DMS 273 (cell line): ENCODE measurements around the gene HSPB9.
"Not testable (repeated sequence)": the region's sequence is repeated elsewhere in the genome, so short reads cannot be mapped to it uniquely, and the experiment has no call there.

Experiments
- DNase-seq: peaks from one replicate; lab custom pipeline; 2025; ENCODE audit not compliant: unreplicated experiment; lab: John Stamatoyannopoulos, UW

HSPB9 gene

DNA sequence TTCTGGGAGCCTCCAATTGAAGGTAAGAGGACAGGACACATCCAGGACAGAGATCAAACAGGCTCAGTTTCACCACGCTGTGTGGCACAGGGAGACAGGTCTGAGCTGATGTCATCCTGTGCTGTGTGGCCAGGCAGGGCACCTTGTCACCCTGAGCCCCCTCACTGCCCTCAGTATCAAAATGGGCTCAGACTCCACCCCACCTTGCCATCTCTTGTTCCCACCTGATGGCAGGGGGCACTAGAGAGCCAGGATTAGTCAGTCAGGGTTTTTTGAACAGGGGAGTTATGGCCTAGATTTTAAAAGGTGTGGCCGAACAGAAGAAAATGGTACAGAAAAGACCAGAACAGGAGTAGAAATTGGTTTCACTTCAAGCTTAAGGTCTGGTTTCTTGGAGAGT is 4.1 kb upstream of the HSPB9 start:
- DNase-seq, result peak; percentile 71

DNA sequence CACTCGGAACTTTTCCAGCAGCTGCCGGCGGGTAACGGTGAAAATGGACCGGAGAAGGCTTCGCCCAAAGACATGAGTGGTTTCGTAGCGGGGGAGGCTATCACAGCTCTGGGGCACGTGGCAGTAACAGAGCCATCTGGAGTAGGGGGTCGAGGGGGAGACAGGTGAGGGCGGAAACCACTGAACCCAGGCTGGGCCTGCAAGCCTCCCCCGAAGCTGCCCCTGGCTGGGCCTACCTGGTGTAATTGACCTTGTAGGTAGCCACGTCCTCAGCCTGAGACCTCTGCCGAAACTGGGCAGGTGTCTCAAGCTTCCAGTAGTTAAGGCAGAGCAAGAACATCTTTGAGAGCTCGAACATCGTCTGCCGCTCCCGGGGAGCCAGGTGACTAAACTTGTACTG is 3.3 kb upstream of the HSPB9 start:
- no peak for DNase-seq

DNA sequence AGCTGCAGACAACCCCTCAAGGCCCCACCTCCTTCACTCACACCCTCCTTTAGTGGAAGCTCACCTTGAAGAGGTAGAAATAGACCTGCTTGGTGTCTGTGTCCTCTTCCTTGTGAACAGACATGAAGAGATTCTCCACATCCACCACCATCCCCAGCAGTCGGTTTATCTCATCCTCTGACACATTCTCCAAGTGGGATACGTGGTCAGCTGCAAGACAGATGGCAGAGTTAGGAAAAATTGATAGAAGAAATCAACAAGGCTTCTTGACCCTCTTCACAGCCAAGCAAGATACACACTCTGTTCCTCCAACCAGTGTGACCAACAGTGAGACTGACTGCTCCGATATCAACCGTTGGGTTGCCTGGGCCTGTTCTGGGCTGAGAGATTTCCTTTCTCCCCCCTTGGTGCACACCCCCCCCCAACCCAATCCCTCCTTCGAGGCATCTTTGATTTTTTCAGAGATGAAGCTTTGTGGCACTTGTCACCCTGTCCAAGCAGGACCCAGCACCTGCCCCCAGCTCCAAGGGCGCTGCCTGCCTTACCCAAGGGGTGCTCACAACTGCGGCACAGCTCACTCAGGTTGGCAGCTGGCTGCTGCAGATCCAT is 2.3 kb upstream of the HSPB9 start:
- no peak for DNase-seq

DNA sequence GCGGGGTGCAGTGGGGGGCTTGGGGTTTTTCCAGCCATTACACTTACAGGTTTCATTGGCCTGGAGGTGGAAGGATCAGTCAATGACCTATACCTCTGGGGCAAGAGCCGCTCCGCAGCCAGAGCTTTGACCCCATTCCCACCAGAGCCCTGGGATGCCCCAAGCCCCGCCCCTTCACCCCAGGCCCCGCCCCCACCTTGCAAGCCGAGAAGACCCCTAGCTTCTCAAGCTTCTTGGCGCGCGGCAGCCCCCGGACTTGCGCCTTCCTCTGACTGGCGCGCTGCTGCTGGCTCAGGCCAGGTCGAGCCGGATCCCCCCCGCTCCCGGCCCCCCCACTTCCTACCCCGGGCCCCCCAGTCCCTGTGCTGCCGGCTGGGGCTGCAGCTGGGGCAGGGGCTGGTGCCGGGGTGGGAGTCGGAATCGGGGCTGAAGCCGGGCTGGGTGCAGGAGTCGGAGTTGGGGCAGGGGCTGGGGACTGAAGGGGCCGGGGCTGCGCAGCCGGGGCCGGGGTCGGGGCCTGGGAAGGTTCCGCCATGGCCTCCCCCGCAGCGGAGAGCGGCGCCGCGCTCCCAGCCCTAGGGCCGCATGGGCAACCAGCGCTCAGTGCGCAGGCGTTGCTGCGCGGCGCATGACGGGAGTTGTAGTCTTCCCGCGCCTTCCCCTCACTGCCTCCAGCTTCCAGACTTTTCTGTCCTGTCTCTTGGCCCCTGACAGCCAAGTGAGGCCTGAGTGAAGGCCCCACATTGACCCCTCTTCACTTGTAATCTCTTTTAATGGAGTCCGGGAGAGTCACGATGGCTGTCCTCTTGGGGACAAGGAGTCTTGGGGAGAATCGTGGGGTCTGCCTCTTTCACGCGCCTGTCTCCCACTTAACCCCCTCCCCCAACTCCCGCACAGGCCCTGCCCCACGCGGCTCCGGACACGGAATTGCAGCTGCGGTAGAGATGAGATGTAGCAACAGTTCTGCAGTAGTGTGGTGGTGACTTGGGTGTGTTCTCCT is 1.5 kb upstream of the HSPB9 start, which contains the start of gene KAT2A:
TSS of gene KAT2A (minus strand) at position 598 of the 1,000 bp plus-strand sequence. CDS start at position 535, 63 bp downstream.
- DNase-seq, result peak; percentile 95

DNA sequence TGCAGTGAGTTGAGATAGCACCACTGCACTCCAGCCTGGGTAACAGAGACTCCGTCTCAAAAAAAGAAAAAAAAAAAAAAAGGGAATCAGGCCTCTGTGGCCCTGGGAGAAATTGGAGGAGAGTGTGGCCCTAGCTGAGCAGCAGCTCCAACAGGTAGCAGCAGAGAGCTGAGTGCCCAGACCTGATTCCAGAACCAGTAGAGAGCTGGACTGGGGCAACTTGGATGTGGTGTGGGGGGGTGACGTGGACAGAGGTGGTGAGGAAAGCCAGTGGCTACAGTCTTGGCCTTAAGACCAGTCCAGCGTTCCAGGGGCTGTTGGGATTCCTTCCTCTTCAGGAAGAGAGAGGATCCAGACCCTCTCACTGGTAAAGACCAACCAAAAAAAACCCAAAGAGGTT is 1.7 kb downstream of the HSPB9 start:
- DNase-seq, result no peak

DNA sequence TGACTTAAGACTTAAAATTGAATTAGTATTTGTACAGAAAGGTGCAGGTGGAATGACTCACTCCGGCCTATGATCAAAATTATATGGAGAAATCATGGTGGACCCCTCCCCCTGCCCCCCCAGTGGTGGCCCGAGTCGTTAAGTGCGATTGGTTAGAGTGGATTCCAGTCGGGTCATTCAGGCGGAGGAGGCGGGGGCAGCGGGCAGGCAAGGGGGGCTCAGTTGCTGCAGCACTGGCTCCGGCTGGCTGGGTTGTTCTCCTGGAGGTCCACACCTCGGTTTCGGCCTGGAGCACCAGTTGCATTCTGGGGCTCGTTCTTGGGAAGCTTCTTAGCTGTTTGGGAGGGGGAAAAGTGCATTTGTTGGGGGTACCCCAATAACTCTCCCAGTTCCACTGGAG is 3.0 kb downstream of the HSPB9 start:
- DNase-seq, result no peak

DNA sequence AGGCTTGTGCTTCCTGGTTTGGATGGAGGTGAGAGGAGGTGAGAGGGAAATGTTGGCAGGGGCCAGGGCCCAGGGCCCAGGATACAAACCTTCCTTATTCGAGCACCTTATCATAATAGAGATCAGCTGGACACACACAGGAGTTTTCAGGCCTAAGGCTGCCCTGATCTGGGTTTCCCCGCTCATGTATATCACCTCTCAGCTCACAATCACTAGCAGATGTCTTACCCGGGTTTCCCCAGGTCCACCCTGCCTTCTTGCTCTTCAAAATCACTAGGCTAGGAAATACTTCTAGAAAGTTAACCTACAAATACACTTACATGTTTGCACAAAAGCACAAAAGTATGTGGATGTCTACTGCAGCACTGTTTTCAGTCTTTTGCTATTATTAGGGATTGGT is 4.2 kb downstream of the HSPB9 start:
- no peak for DNase-seq

DNA sequence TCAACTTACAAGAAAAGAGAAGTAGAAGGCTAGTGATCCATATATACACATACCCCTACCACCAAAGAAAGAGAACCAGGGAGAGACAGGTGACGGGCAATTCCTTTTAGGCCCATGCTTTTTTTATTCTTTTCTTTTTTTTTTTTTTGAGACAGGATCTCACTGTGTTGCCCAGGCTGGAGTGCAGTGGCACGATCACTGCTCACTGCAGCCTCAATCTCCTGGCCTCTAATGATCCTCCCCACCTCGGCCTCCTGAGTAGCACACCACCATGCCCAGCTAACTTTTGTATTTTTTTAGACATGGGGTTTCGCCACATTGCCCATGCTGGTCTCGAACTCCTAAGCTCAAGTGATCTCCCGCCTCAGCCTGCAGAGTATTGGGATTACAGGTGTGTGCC is 4.8 kb downstream of the HSPB9 start:
- no peak for DNase-seq

DNA sequence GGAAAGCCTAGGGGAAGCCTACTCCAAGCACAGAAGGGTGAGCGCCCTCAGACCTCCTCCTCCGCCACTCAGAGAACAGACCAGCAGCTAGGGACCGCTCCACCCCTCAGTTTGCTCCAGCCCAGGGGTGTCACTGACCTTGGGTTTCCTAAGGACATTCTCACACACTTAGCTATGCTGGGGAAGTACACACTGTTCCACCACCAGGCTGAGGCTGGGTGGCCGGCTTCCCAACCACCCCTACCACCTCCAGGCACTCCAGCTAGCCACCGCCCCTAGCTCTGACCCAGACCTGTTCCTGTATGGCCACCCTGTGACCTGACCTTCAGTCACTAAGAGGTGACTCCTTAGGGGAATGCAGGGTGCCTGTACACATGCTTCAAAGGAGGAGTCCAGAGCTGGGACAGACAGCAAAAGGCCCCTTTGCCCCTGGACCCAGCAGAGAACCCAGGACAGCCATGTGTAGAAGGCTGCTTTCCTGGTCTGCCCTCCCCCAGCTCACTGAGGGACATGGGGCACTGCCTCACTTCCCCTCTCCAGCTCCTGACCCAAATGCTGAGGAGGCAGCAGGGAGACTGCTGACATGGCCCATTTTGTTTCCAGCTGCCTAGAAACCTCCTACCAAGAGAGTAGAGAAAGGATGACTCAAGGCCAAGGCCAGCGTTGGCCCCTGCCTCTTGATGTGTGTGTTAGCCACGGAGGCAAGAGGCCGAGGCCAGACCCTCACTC is 6.7 kb downstream of the HSPB9 start:
- DNase-seq, result no peak

DNA sequence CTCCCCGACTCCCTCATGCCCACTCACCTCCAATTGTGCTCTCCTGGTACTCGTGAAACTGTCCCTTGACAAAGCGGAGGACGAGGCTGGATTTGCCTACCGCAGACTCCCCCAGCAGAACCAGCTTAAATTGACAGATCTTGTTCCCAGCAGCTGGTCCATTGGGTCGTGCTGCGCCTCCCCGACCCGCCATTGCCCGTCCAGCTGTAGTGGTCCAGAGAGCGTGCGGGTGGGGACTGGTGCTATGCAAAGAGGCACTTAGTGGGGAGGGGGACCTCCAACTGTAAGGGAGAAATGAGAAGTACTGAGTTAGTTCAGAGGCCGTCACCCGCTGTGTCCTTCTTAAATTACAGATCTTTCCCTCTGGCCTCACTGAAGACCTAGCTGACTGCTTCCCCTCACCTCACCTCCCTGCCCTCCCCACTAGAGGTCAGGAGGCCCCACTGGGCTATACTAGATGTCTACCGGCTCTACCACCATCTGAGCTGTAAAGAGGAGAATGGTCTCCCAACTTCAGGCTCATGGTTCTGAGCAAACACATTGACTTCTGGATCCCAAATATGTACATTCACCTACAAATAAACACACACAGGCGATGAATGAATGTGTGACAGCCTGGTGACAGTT is 7.8 kb downstream of the HSPB9 start:
- no peak for DNase-seq

DNA sequence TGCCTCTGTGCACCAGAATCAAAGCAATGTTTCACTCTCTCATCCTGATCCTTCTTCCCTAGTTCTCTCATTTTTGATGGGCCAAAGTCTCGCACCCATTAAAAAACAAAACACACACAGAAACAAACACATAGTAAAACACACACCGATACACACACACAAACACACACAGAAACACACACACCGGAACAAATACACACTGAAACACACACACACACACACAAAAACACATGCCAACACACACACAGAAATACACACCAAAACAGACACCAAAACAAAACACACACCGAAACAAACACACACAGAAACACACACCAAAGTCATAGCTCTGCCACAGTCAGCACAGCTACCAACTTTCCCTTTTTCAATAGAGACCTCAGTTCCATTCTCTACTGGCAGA is 8.6 kb downstream of the HSPB9 start:
- no peak for DNase-seq

DNA sequence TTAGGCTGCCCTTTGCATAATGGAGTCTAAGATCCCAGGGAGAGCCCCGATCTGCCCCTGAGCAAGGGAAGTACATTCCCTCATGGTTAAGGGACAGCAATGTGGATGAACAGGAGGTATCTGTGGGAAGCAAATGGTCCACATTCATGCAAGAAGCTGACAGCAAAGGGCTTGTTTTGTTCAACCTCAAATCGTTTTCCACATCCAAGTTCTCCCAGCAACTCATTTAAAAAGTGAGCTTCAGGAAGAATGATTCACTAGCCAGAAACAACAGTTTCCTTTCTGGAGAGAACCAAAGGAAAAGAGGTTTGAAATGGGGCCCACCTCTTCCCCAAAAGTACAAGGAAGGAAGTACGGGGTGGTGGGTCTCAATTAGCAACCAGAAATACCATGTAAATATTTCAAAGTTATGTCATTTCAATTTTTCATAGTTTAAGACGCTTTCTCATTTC is 9.4 kb downstream of the HSPB9 start:
- no peak for DNase-seq

DNA sequence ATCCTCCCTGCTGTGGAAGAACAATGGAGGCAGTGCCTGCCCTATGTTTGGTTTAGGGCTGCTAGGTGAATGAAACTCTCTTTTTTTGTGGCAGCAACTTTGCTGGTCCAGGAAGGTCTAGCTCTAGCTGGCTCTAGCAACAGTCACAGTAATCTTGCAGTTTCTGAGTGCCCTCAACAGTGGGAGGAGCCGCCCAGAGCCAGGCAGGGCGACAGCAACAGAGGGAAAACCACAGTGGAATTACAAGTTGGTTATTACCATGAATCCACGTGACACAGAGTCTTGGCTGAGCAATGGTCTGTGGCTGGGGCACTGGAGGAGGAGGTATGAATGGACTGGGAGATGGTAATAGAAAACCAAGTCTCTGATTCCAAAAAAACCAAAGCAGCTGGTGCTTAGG is 10.3 kb downstream of the HSPB9 start:
- no peak for DNase-seq

DNA sequence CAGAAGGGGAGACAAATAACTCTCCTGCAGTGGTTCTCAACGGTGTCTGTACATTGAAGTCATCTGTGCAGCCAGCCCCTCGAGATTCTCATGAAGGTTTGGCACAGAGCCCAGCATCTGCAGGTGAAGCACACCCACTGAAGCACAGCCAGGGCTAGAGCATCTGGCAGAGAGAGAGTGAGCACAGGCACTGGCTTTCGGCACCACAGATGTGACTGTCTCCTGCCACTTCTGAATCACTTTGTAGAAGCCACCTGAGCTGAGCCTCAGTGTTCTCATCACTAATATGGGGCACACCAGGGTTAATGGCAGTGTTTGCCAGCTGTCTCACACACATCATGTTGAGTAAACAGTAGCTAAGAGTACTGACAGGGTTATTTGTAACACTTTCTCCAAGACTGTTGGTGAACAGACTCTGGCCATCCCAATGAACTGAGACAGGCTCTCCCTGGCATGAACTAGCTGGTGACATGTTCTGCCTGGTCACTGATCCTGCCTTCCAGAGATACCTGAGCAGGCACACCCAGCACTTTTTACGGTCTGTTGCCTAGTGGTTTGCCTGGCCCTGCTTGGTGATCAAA is 10.9 kb downstream of the HSPB9 start:
- DNase-seq, result peak; percentile 74

DNA sequence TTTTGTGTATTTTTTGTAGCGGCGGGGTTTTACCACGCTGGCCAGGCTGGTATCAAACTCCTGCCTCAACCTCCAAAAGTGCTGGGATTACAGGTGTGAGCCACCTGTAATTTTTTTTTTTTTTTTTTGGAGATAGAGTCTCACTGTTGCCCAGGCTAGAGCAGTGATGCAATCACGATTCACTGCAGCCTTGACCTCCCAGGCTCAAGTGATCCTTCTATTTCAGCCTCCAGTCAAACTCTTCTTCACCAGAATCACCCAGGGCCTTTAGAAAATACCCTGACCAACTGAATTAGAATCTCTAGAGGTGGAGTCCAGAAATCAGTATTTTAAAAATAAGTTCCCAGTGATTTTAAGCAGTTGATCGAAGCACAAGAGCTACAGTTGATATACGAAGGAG is 12.5 kb downstream of the HSPB9 start:
- DNase-seq, result no peak

DNA sequence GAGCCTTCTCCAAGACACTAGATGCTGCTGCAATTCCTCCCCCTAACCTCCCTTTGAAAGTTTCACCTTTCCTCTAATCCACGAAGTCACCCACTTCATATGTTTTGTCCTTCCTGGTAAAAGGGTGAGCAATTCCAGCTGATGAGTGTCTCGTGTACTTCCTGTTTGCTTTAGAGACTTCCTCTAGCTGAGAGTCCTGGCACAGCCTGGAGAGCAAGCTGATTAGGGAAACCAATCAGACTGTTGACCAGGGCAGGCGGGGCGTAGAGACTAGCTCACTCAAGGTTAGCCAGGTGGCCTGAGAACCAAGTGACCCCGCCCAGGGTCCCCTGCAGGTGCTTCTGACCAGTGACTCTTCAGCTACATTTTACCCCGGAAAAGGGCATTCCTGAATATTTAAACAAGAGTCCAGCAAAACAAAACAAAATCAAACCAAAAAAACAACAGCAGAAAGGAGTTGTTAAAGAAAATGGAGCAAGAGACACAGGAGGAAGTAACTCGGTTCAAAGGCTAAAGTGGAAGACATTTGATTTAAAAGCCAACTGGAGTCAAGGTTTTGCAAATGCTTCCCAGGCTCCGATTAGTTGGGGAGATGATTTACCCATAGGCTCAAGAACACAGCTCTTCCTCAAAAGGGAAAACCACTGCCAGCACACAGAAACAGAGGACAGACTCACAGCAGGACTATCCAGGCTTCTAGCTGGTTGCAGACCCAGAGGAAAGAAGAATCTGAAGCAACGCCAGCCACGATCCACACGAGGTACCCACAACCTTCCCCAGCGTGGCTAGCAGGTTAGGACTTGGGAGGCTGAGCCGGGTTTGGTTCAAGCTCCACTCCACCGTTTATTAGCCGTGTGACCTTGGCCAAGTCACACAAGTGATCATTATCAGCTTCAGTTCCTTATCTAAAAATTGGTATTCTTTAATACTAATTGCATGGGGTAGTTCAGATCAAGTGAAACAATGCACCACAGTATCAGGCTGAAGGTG is 13.4 kb downstream of the HSPB9 start:
- no peak for DNase-seq

DNA sequence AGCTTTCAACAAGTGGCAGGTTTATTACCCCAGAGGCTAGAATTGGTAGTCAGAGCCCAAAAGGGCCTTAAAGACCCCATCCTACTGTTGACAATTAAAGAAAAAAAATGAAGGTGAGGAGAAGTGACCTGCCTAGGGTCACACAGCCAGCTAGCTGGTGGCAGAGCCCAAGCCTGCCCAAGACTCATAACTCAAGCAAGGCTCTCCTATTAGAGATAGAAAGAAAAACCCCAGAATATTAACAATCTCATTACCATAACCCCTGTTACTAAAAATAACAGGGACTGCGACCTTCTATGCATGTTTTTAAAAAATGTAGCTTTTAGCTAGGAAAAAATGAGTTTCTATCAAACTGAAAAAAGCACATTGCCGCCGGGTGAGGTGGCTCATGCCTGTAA is 14.0 kb downstream of the HSPB9 start:
- no peak for DNase-seq

DNA sequence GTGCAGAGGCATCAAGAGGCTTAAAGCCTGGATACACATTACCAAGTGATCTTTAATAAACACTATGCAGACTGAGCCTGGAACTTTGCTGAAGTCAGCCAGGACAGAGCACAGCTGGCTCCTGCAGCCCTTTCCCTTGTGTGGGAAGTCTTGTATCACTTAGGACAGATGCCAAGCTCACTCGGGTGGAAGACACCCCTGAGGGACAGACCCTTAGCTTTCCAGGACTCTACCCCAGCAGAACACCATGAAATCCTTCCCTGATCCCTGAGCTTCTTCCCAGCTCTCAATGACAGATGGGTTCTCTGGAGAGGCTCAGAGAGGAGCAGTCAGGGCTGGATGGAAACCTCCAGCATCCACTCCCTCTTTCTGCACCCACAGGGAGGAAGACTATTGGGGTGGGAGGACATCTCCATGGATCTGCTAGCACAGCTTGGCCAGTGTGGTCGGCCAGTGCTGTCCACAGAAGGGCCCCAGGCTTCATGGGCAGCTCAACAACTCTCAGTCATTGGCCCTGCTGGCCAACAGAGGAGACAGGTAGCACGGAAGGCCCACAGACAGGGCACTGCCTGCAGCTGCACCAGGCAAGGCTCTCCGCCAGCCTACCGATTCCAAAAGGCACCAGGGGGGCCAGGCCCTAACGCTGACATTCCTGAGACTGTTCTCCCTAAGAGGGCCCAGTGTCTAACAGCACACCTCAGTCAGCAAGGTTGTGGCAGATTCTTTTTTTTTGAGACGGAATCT is 16.3 kb downstream of the HSPB9 start:
- DNase-seq, result peak; percentile 39

DNA sequence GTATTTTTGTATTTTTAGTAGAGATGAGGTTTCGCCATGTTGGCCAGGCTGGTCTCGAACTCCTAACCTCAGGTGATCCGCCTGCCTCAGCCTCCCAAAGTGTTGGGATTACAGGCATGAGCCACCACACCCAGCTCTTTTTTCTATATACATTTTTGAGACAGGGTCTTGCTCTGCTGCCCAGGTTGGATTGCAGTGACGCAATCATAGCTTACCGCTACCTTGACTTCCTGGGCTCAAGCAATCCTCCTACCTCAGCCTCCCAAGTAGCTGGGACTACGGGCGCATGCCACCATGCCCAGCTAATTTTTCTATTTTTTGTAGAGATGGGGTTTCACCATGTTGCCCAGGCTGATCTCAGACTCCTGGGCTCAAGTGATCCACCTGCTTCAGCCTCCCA is 18.1 kb downstream of the HSPB9 start:
- DNase-seq, result not testable (repeated sequence)
